RWPE2 (cell line): ENCODE measurements around the gene TANGO2.
A peak's percentile ranks its signal among the peaks of the same experiment; 100 is the strongest.

Experiments
- ATAC-seq: fragments of 200-7000 bp; cut with Tn5 transposase; 3 replicates; pipeline ENCODE4 v1.9.1; 2021; ENCODE audit warnings: low read depth
- DNase-seq: peaks from one replicate; pipeline ENCODE4 v3.0.0-alpha.2; 2020; ENCODE audit warnings: low spot score
- H3K27ac ChIP-seq: fragments of 450-650 bp; 2 replicates; pipeline ENCODE4 v1.5.1; 2017; ENCODE audit warnings: mild to moderate bottlenecking; ENCODE audit not compliant: poor library complexity, severe bottlenecking
- H3K27me3 ChIP-seq: fragments of 250-450 bp; sonication (Bioruptor Pico); 2 replicates; pipeline ENCODE4 v1.5.1; 2021; ENCODE audit warnings: mild to moderate bottlenecking, moderate library complexity; ENCODE audit not compliant: insufficient read depth, poor library complexity, severe bottlenecking
- H3K36me3 ChIP-seq: fragments of 250-450 bp; sonication (Bioruptor Pico); 2 replicates; pipeline ENCODE4 v1.5.1; 2020; ENCODE audit warnings: low read depth, mild to moderate bottlenecking, moderate library complexity
- H3K4me1 ChIP-seq: fragments of 250-450 bp; sonication (Bioruptor Pico); 2 replicates; pipeline ENCODE4 v1.5.1; 2021; ENCODE audit warnings: mild to moderate bottlenecking, moderate library complexity; ENCODE audit not compliant: insufficient read depth, poor library complexity, severe bottlenecking
- H3K4me3 ChIP-seq: fragments of 250-450 bp; sonication (Bioruptor Pico); 2 replicates; pipeline ENCODE4 v1.5.1; 2021; ENCODE audit warnings: mild to moderate bottlenecking, moderate library complexity; ENCODE audit not compliant: severe bottlenecking
- H3K9me3 ChIP-seq: fragments of 250-450 bp; sonication (Bioruptor Pico); 2 replicates; pipeline ENCODE4 v1.5.1; 2021; ENCODE audit warnings: mild to moderate bottlenecking, moderate library complexity; ENCODE audit not compliant: severe bottlenecking
- TF ChIP-seq, protein P1 (sequence below): fragments of 450-650 bp; IDR thresholded peaks from one replicate; pipeline ENCODE4 v1.5.1; 2017; ENCODE audit warnings: mild to moderate bottlenecking, moderate library complexity; ENCODE audit not compliant: poor library complexity, severe bottlenecking

TANGO2 gene

GRCh38 chr22:19986410-19987341 is 34.2 kb upstream of the TANGO2 start:
- Histone ChIP-seq H3K4me3 (peak overlapping the region; percentile 57), H3K9me3 (no peaks in the 10 kb centered on the region), H3K27me3 (no peaks in the 10 kb centered on the region), H3K27ac (peak overlapping the region; percentile 33), H3K4me1 (peaks cover 23% of the 10 kb centered on the region), H3K36me3 (no peaks in the 10 kb centered on the region)
- DNase-seq: no peak
- ATAC-seq: peak; percentile 69
- TF ChIP-seq, protein P1, sequence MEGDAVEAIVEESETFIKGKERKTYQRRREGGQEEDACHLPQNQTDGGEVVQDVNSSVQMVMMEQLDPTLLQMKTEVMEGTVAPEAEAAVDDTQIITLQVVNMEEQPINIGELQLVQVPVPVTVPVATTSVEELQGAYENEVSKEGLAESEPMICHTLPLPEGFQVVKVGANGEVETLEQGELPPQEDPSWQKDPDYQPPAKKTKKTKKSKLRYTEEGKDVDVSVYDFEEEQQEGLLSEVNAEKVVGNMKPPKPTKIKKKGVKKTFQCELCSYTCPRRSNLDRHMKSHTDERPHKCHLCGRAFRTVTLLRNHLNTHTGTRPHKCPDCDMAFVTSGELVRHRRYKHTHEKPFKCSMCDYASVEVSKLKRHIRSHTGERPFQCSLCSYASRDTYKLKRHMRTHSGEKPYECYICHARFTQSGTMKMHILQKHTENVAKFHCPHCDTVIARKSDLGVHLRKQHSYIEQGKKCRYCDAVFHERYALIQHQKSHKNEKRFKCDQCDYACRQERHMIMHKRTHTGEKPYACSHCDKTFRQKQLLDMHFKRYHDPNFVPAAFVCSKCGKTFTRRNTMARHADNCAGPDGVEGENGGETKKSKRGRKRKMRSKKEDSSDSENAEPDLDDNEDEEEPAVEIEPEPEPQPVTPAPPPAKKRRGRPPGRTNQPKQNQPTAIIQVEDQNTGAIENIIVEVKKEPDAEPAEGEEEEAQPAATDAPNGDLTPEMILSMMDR: no peak

- Histone ChIP-seq H3K27me3 (no peaks in the 10 kb centered on the region), H3K9me3 (no peaks in the 10 kb centered on the region), H3K36me3 (no peaks in the 10 kb centered on the region), H3K27ac (no peak overlapping the region), H3K4me1 (peaks cover 22% of the 10 kb centered on the region), H3K4me3 (no peak overlapping the region)
- DNase-seq (no peak), ATAC-seq (no peak)
- TF ChIP-seq, protein P1: no peak
Observed at GRCh38 chr22:19987394-19988306, 33.3 kb upstream of the TANGO2 start.

GRCh38 chr22:19988331-19988808 is 32.5 kb upstream of the TANGO2 start:
- H3K27me3 ChIP-seq: no peaks in the 10 kb centered on the region
- ATAC-seq (no peak), DNase-seq (no peak)
- H3K9me3 ChIP-seq: no peaks in the 10 kb centered on the region
- H3K36me3 ChIP-seq: no peaks in the 10 kb centered on the region
- peaks cover 15% of the 10 kb centered on the region for H3K4me1 ChIP-seq
- TF ChIP-seq, protein P1: no peak
- no peak overlapping the region for H3K4me3 ChIP-seq
- H3K27ac ChIP-seq: no peak overlapping the region

DNA sequence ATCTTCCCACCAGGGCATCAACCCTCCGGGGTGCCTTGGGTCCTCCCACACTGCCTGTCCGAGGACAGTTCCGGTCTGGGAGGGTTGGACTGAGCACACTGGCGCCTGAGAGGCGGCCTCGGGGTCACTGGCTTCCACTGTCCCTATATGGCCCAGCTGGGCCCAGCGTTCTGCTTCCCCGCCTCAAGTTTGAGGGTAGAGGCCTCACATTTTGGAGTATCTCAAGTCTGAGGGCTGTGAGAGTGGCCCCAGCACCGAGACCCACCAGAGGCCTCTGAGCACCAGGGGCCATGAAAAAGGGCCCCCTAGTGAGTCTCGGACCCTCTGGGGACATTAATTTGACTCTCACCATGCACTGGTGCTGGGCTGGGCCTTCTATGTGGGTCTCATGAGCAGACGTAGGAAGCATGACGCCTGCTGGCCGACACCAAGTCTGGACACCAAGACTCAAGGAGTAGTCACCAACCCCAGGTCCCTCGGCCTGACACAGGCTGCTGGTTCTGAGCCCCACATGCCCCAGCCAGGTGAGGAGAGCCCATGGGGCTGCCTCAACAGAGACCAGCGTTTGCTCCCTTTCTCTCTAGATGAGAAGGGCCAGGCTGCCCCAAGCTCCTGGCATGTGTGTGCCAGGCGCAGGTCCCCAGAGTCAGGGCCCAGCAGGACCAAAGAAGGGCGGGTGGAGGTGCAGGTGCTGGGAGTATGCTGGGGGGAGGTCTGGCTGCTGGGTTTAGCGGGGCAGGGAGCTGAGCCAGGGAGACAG is 31.8 kb upstream of the TANGO2 start:
- Histone ChIP-seq H3K27me3 (no peaks in the 10 kb centered on the region), H3K36me3 (no peaks in the 10 kb centered on the region), H3K4me3 (no peak overlapping the region), H3K9me3 (no peaks in the 10 kb centered on the region), H3K27ac (no peak overlapping the region), H3K4me1 (peaks cover 7% of the 10 kb centered on the region)
- TF ChIP-seq, protein P1: no peak
- ATAC-seq (no peak), DNase-seq (no peak)
